Chondrocyte (in vitro differentiated cells): ENCODE measurements around the gene C1orf87. TPM values are rescaled to one million over a fixed set of nuclear protein-coding genes. Genes with fewer than 3 reads are reported as not detected.

Experiments
- DNase-seq: peaks from one replicate; pipeline ENCODE4 v3.0.0; 2021; ENCODE audit warnings: mixed read lengths, low spot score
- H3K27ac Mint-ChIP-seq: one replicate; pipeline ENCODE4 v1.8.0; 2021; ENCODE audit warnings: mild to moderate bottlenecking, moderate library complexity, mixed read lengths; ENCODE audit not compliant: unreplicated experiment
- H3K27me3 Mint-ChIP-seq: 2 replicates; pipeline ENCODE4 v1.8.0; 2021; ENCODE audit warnings: low read depth, mixed read lengths
- H3K36me3 Mint-ChIP-seq: 2 replicates; pipeline ENCODE4 v1.8.0; 2021; ENCODE audit warnings: low read depth, mixed read lengths
- H3K4me1 Mint-ChIP-seq: 2 replicates; pipeline ENCODE4 v1.8.0; 2021; ENCODE audit warnings: low read depth, mild to moderate bottlenecking, mixed read lengths
- H3K4me3 Mint-ChIP-seq: one replicate; pipeline ENCODE4 v1.8.0; 2021; ENCODE audit warnings: mild to moderate bottlenecking, moderate library complexity, mixed read lengths; ENCODE audit not compliant: unreplicated experiment
- H3K9me3 Mint-ChIP-seq: 2 replicates; pipeline ENCODE4 v1.8.0; 2021; ENCODE audit warnings: low read depth, mixed read lengths
- total RNA-seq: library from RNA; stranded (reverse); gene quantifications from 3 replicates; pipeline ENCODE4 v1.2.1, GENCODE V29; 2021
- TF ChIP-seq, protein P1 (sequence below): fragments of 200-600 bp; sonication (generic); IDR thresholded peaks from 2 replicates; pipeline ENCODE4 v1.5.0; 2021; ENCODE audit warnings: antibody characterized with exemption, mild to moderate bottlenecking, moderate library complexity

C1orf87 gene
- total RNA-seq, 1 donor from 2014 or later = not detected

DNA sequence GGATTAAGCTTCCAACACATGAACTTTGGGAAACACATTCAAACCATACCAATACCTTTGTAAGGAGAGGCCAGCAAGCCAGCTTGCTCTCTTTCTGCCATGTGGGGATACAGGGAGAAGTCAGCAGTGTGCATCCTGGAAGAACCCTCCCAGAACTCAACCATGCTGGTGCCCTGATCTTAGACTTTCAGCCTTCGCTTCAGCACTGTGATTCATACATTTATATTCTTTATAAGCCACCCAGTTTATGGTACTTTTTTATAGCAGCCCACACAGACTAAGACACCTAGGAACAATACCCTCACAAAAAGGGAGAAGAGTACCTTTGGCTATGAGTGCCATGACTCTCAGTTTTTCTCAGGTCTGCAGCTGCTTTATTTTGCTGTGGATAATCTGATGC, 35.9 kb downstream of the C1orf87 start:
- H3K27ac Mint-ChIP-seq = no peak overlapping the region
- no peak overlapping the region for H3K4me3 Mint-ChIP-seq
- TF ChIP-seq, protein P1, sequence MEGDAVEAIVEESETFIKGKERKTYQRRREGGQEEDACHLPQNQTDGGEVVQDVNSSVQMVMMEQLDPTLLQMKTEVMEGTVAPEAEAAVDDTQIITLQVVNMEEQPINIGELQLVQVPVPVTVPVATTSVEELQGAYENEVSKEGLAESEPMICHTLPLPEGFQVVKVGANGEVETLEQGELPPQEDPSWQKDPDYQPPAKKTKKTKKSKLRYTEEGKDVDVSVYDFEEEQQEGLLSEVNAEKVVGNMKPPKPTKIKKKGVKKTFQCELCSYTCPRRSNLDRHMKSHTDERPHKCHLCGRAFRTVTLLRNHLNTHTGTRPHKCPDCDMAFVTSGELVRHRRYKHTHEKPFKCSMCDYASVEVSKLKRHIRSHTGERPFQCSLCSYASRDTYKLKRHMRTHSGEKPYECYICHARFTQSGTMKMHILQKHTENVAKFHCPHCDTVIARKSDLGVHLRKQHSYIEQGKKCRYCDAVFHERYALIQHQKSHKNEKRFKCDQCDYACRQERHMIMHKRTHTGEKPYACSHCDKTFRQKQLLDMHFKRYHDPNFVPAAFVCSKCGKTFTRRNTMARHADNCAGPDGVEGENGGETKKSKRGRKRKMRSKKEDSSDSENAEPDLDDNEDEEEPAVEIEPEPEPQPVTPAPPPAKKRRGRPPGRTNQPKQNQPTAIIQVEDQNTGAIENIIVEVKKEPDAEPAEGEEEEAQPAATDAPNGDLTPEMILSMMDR = no peak

DNA sequence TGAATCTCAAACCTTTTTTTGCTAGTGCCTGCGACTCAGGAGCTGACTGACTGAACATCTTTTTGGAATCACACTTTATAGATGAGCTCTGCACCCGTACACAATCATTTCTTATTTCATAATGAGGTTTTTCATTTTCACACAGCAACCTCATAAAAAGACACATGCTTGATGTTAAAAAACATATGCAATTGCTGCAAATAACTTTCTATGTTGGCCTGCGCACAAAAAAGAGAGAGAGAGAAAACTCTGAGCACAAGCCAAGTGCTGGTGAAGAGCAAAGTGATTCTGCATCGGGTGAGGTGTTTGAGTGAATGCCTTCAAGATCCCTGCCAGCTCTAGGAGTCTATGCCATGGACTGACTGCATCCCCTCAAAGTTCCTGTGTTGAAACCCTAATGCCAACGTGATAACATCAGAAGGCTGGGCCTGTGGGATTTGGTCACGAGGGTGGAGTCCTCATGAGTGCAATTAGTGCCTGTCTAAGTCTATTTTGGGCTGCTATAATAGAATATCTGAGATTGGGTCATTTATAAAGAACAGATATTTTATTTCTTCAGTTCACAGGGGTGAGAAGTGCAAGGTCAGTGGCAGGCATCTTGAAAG, 36.6 kb downstream of the C1orf87 start:
- TF ChIP-seq, protein P1 = no peak
- no peaks in the 10 kb centered on the region for H3K27me3 Mint-ChIP-seq
- H3K36me3 Mint-ChIP-seq = peaks cover 2% of the 10 kb centered on the region
- no peak for DNase-seq
- H3K4me3 Mint-ChIP-seq = no peak overlapping the region
- peaks cover 15% of the 10 kb centered on the region for H3K4me1 Mint-ChIP-seq
- H3K9me3 Mint-ChIP-seq = peaks cover 3% of the 10 kb centered on the region
- no peak overlapping the region for H3K27ac Mint-ChIP-seq

More for the DNA sequence above, 35.9 kb downstream of the C1orf87 start:
- H3K4me1 Mint-ChIP-seq = peaks cover 15% of the 10 kb centered on the region
- H3K9me3 Mint-ChIP-seq = peaks cover 3% of the 10 kb centered on the region
- H3K27me3 Mint-ChIP-seq = no peaks in the 10 kb centered on the region
- peaks cover 2% of the 10 kb centered on the region for H3K36me3 Mint-ChIP-seq
- DNase-seq = no peak

DNA sequence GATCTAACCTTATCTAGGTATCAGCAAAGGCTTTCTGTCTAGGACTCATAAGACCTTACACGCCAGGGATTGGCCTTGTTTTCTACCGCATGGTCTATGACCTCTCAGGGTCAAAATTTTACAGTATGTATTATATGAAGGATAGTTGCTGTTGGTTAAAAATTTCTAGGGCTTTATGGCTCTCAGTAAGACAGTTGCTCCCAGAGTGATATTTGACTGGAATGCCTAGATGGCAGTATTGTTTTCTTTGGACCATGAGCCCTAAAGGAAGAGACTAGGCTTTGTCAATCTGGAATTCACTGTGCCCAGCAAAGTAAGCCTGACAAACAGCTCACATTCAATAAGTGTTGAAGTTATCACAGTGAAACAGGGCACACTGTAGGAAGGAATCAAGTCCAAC, 37.6 kb downstream of the C1orf87 start:
- DNase-seq = no peak
- Mint-ChIP-seq H3K36me3 (peaks cover 2% of the 10 kb centered on the region), H3K9me3 (peaks cover 3% of the 10 kb centered on the region), H3K27me3 (no peaks in the 10 kb centered on the region), H3K27ac (no peak overlapping the region), H3K4me3 (no peak overlapping the region), H3K4me1 (peaks cover 15% of the 10 kb centered on the region)
- TF ChIP-seq, protein P1 = peak; percentile 48

DNA sequence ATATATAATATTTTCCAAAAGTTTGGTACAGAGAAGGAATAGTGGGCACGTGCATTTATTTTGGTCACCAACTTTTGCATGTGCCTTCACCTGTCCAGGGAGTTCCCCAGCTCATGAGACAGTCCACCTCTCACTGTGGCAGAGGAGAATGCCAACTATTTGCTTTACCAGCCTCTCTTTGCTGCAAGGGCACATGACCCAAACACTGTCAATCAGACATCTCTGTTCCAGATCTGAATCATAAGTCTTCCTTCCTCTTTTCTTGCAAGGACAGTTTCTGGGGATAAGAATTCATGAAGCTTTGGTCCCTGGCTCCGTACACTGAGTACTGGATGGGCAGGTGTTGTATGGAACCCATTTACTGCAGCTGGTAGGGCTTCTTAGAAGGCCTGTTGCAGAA, 38.6 kb downstream of the C1orf87 start:
- Mint-ChIP-seq H3K27me3 (no peaks in the 10 kb centered on the region), H3K27ac (no peak overlapping the region), H3K9me3 (no peaks in the 10 kb centered on the region), H3K4me1 (peaks cover 15% of the 10 kb centered on the region), H3K4me3 (no peak overlapping the region), H3K36me3 (no peaks in the 10 kb centered on the region)
- TF ChIP-seq, protein P1 = no peak
- DNase-seq = no peak

DNA sequence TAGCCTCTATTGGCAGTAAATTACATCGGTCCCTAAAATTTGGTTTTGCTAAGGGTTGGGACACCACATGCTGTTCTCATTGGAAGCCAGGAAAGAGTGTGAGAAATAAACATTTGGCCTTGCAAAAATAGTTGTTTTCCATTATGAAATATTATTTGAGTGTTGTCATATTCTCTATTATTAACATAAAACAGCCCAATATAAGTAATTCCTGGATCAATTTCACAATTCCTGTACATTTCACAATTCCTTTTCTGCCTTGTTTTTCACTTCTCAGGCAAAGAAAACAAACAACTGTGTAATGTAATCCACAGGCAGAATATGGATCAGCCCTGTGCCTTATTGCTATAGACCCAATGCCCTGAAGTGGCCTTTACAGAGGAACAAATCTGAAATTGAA, 40.5 kb downstream of the C1orf87 start:
- Mint-ChIP-seq H3K4me3 (no peak overlapping the region), H3K36me3 (peaks cover 1% of the 10 kb centered on the region), H3K9me3 (no peaks in the 10 kb centered on the region), H3K27me3 (no peaks in the 10 kb centered on the region), H3K4me1 (peaks cover 15% of the 10 kb centered on the region), H3K27ac (no peak overlapping the region)
- DNase-seq = no peak
- TF ChIP-seq, protein P1 = no peak
